Skin epidermis (tissue), 12 donors: Measurements from ENCODE around the gene FAM8A1.

Source experiments
- H3K27ac ChIP-seq, 21 experiments: fragments of 200-600 bp; sonication (generic) in 11 of 21; one replicate each; pipeline ENCODE4 v1.5.0; 2020; ENCODE audit warnings: mild to moderate bottlenecking in 3 of 21, inconsistent platforms in 2 of 21, moderate library complexity in 2 of 21
- H3K4me3 ChIP-seq, 7 experiments: fragments of 200-600 bp; sonication (generic) in 2 of 7; one replicate each; pipeline ENCODE4 v1.5.0; 2020; ENCODE audit warnings: inconsistent platforms in 2 of 7, mild to moderate bottlenecking in 2 of 7, moderate library complexity in 1 of 7

Gene FAM8A1

GRCh38 chr6:17600527-17601385 lies 654 bp downstream of the FAM8A1 start:
- peak overlapping the region; percentile 64 to 97 (median 90) for H3K4me3 ChIP-seq

GRCh38 chr6:17601386-17601703 lies 1.2 kb downstream of the FAM8A1 start:
- Histone ChIP-seq H3K4me3 (peak overlapping the region; percentile 64 to 97 (median 90)), H3K27ac (peak overlapping the region in 17 of 21 experiments; percentile 80 to 98 (median 94))

More at GRCh38 chr6:17600527-17601385, 654 bp downstream of the FAM8A1 start:
- peak overlapping the region; percentile 80 to 98 (median 93) for H3K27ac ChIP-seq

DNA sequence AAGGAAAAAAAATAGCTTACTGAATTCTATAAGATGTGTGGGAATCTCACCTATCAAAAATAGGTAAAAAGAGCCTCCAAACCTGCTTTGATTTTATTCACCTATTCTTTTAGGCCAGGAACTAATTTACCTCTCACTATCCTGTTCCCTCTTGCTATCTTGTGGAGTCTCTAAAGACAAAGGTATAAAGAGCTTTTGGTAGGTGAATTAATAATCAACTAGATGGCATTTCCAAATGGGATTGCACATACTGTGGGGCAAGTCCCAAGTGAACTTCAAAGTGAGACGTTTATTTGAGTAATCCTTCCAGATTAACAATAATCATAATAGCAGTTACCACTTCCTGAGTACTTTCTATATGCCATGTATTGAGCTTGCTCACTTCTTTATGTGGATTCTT lies 2.8 kb downstream of the FAM8A1 start:
- H3K27ac ChIP-seq, result no peak overlapping the region
- no peak overlapping the region for H3K4me3 ChIP-seq

DNA sequence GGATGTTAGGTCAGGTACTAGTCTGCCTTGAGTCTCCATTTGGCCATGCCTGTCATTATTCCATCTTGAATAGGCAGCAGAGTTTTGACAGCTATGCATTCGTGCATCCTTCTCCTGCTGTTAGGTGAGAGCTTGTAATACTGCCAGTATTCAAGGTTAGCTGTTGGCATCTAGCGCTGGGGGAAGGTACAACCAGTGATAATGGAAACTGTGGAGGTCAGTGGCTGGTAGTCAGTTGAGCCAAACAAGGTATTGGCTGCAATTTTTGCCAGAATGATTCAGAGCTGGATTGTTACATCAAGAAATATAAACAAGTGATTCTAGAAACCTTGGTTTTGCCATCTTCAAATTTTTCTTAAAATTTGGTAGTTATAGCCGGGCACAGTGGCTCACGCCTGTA lies 6.5 kb downstream of the FAM8A1 start:
- Histone ChIP-seq H3K4me3 (no peak overlapping the region), H3K27ac (no peak overlapping the region)

GRCh38 chr6:17610835-17611234 lies 10.7 kb downstream of the FAM8A1 start:
- Histone ChIP-seq H3K27ac (no peak overlapping the region), H3K4me3 (no peak overlapping the region)

DNA sequence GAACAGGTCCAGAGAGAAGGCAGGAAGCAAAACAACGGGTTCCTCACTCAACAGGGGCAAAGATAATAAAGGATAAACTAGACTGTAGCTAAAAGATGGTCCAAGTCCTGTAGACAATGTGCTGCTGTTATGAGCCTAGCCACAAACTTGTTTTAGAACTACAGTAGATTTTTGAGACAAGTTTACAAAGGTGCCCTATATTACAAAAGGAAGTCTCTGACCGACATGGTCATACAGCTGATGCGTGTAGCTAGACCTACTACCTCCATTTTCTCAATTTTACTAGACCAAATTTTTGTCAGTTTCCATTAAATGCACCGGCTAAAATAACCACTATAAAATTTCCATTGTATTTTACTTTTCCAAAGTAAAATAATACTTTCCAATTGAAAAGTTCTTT lies 11.9 kb downstream of the FAM8A1 start:
- no peak overlapping the region for H3K4me3 ChIP-seq

GRCh38 chr6:17615794-17616193 lies 15.7 kb downstream of the FAM8A1 start:
- no peak overlapping the region for H3K4me3 ChIP-seq
- H3K27ac ChIP-seq, result no peak overlapping the region

More for the DNA sequence above, 11.9 kb downstream of the FAM8A1 start:
- no peak overlapping the region for H3K27ac ChIP-seq

GRCh38 chr6:17621003-17621402 lies 20.9 kb downstream of the FAM8A1 start:
- Histone ChIP-seq H3K27ac (no peak overlapping the region), H3K4me3 (no peak overlapping the region)

DNA sequence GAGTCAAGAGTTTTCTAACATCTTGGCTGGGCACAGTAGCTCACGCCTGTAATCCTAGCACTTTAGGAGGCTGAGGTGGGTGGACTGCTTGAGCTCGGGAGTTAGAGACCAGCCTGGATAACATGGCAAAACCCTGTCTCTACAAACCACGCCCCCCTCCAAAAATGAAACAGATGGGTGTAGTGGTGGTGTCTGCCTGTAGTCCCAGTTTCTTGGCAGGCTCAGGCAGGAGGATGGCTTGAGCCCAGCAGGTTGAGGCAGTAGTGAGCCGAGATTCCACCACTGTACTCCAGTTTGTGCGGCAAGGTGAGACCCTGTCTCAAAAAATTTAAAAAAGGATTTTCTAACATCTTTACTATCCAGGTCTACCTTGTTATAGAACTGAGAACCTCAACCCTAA lies 22.0 kb downstream of the FAM8A1 start:
- no peak overlapping the region for H3K4me3 ChIP-seq
- H3K27ac ChIP-seq, result no peak overlapping the region

GRCh38 chr6:17624396-17624795 lies 24.3 kb downstream of the FAM8A1 start:
- Histone ChIP-seq H3K27ac (no peak overlapping the region), H3K4me3 (no peak overlapping the region)

DNA sequence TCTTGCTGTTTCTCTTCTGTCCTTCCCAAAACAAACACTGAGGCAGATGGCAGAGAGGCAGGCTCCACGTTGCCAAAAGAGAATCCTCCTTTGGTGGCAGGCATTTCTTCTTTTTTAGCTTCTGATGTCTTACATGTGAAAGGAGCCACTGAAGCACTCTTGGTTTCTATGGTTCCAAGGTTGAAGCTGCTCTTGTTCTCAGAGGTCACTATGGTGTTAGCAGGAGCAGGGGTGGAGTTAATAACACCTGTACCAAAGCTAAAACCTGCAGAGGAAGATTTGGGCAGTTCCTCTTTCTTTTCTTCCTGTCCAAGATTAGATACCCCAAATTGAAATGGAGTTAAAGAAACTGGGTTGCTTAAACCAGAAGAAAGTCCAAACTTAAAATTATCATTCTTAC lies 28.8 kb downstream of the FAM8A1 start:
- Histone ChIP-seq H3K27ac (no peak overlapping the region), H3K4me3 (no peak overlapping the region)

GRCh38 chr6:17629824-17630510 lies 29.9 kb downstream of the FAM8A1 start:
- no peak overlapping the region for H3K4me3 ChIP-seq
- H3K27ac ChIP-seq, result no peak overlapping the region

DNA sequence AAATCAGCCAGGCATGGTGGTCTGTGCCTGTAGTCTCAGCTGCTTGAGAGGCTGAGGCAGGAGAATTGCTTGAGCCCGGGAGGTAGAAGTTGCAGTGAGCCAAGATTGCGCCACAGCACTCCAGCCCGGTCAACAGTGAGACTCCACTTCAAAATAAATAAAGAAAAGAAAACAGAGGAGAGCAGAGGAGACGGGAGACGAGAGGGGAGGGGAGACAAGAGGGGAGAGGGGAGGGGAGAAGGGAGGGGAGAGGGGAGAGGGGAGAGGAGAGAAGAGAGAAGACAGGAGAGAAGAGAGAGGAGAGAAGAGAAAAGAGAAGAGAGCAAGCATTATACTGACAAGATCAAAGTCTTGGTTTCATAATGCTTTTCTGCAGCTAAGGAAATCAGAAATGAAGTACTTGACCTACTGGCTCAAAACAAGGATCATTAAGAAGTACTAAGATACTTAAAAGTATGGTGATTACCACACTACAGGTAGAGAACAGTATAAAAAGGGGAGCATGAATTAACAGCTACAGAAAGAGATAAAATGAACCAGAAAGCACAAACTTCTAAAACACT lies 30.5 kb downstream of the FAM8A1 start:
- H3K27ac ChIP-seq, result no peak overlapping the region

DNA sequence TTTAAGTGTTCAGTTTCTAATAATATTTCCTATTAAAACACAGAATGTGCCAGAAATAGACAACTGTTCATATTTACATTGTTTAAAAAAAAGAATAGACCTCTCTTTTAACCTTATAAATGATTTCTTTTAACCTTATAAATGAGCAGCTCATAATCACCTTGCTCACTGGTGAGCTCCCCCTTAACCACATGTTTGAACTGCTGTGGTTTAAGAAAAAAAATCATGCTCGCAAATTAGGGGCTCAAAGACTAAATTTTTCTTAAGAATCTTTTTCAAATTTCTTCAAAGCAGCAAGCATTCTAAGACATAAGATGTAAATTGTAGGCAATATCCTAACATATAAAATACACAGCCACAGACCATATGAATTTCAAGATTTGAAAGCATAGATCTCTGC lies 32.8 kb downstream of the FAM8A1 start:
- Histone ChIP-seq H3K4me3 (no peak overlapping the region), H3K27ac (peak overlapping the region in 1 of 21 experiments; percentile 47)

More for the DNA sequence above, 30.5 kb downstream of the FAM8A1 start:
- no peak overlapping the region for H3K4me3 ChIP-seq

GRCh38 chr6:17633465-17634188 lies 33.5 kb downstream of the FAM8A1 start:
- Histone ChIP-seq H3K4me3 (no peak overlapping the region), H3K27ac (peak overlapping the region in 3 of 21 experiments; percentile 12 to 47 (median 29))

DNA sequence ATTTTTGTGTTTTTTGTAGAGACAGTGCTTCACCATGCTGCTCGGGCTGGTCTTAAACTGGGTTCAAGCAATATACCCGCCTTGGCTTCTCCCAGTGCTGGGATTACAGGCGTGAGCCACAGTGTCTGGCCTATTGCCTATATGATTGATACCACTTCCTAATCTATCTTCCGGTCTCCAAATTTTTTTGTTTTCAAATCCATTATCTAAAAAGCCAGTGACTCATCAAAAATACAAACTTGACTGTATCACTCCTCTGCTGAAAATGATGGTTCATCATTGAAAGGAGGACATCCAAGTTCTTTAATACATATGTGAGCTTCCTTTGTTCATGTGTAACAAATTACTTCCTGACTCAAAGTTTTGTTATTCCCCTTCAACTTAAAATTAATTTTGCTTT lies 35.5 kb downstream of the FAM8A1 start:
- no peak overlapping the region for H3K27ac ChIP-seq
- H3K4me3 ChIP-seq, result no peak overlapping the region

DNA sequence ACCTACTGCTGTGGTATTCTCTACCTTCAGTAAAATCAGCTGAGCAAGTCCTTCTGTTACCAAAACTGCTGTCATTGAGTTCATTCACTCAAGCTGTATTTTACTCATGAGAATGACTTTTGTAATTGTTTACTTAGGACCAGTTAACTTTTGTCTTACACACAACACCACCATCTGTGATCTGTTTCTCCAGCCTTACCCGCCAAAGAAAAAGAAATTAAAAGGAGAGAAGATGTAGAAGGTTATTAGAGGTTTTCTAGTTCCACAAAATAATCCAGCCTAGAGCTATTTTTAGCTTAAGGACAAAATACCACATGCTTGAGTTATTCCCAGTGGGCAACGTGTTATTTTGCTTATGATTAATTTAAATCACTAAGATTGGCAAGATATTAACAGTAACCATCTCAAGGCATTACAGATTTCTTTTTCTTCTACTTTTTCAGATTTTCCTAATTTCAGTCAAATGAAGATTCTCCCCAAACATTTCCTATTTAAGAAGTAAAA lies 38.2 kb downstream of the FAM8A1 start:
- no peak overlapping the region for H3K27ac ChIP-seq
- H3K4me3 ChIP-seq, result no peak overlapping the region

DNA sequence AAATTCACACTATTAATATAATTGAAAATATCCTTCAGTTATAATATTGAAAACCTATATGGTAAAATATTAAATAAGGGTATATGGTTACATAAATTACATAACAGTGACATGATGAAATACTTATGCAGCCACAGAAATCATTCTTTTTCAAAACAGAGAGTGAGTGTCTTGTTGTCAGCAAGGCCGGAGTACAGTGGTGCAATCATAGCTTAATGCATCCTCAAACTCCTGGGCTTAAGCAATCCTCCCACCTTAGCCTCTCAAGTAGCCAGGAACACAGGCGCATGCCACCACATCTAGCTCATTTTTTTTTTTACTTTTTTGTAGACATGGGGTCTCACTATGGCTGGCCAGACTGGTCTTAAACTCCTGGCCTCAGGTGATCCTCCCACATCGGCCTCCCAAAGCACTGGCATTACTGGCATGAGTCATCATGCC lies 40.4 kb downstream of the FAM8A1 start:
- Histone ChIP-seq H3K27ac (no peak overlapping the region), H3K4me3 (no peak overlapping the region)

DNA sequence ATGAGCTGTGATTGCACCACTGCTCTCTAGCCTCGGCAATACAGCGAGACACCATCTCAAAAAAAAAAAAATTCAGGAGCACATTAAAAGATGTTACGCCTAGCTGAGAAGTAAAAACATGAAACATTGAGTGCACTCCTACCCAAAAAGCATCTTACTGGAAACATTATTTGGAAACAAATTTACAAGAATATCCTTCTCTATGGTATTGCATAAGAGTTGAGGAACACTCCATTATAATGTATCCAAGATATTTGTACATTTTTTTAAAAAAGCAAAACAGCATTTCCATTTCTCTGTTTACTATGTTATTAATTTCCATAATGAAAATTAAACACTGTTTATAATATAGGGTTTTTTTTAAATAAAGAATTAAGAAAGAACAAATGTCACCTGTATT lies 48.6 kb downstream of the FAM8A1 start:
- H3K4me3 ChIP-seq, result no peak overlapping the region
- H3K27ac ChIP-seq, result no peak overlapping the region
